ENCODE results near the gene SBK3.

GRCh38 chr19:55497763-55498162, 47.6 kb downstream of the SBK3 start:
- TF ChIP-seq EZH2 (IDR thresholded peaks at IDR 0.05) (no peak), CTCF (IDR thresholded peaks at IDR 0.05) (no peak), EZH2phosphoT487 (IDR thresholded peaks at IDR 0.05) (no peak)

All from neural progenitor cell (in vitro differentiated cells).